Breast epithelium (tissue), 4 donors: Measurements from ENCODE around the gene ARL3. TPM values are rescaled to one million over a fixed set of nuclear protein-coding genes. Genes with fewer than 3 reads are reported as not detected.

Experiments used
- DNase-seq, 2 donors: peaks; one replicate each; pipeline ENCODE4 v3.0.0-alpha.2; 2019; ENCODE audit warnings: low spot score in 2 of 2
- H3K27ac ChIP-seq, 2 donors: fragments of 200-600 bp; sonication (generic) in 1 of 2; one replicate each; pipeline ENCODE4 v1.5.1; 2016 to 2019; ENCODE audit warnings: mild to moderate bottlenecking in 1 of 2
- H3K27me3 ChIP-seq, 2 donors: fragments of 200-600 bp; sonication (generic) in 1 of 2; one replicate each; pipeline versions ENCODE4 v1.5.1 to v1.6.0; 2017 to 2019; ENCODE audit warnings: control low read depth in 1 of 2, mild to moderate bottlenecking in 1 of 2
- H3K36me3 ChIP-seq: fragments of 200-600 bp; one replicate; pipeline ENCODE4 v1.5.1; 2019
- H3K4me1 ChIP-seq, 2 donors: fragments of 200-600 bp; sonication (generic); one replicate each; pipeline ENCODE4 v1.5.1; 2016 to 2019; ENCODE audit warnings: control low read depth in 1 of 2
- H3K4me3 ChIP-seq, 3 donors: fragments of 200-600 bp; sonication (generic); 1 replicate in 2 of 3; 2 replicates in 1 of 3; pipeline ENCODE4 v1.5.1; 2016 to 2019; ENCODE audit warnings: mild to moderate bottlenecking in 3 of 3, moderate library complexity in 2 of 3
- H3K9me3 ChIP-seq, 2 donors: fragments of 200-600 bp; sonication (generic) in 1 of 2; one replicate each; pipeline ENCODE4 v1.5.1; 2016 to 2019; ENCODE audit warnings: control low read depth in 1 of 2
- CTCF ChIP-seq, 3 donors: fragments of 450-650 bp; IDR thresholded peaks; one replicate each; pipeline ENCODE4 v1.5.1; 2016 to 2017; ENCODE audit warnings: antibody characterized with exemption in 3 of 3, mild to moderate bottlenecking in 3 of 3, moderate library complexity in 3 of 3
- POLR2A ChIP-seq: fragments of 450-650 bp; IDR thresholded peaks from one replicate; pipeline ENCODE4 v1.6.1; 2016; ENCODE audit warnings: antibody characterized with exemption, mild to moderate bottlenecking, moderate library complexity
- POLR2AphosphoS5 ChIP-seq, 3 donors: sonication (generic); formaldehyde crosslinking; IDR thresholded peaks; one replicate each; pipeline ENCODE4 v1.6.1; 2017; ENCODE audit warnings: antibody characterized with exemption in 3 of 3
- intact Hi-C: fragments of 100-400 bp; cut with DNase I; formaldehyde crosslinking; loops from one replicate; pipeline ENCODE4 v1.15.1; 2023; ENCODE audit warnings: low total_unique reads
- total RNA-seq, 3 donors: library from RNA; depleted of rRNA; stranded (reverse); fragments of >200 nt; gene quantifications; one replicate each; pipeline ENCODE4 v1.1.0, GENCODE V29; 2016

The ARL3 gene
- total RNA-seq, 3 donors from 2014 or later: 5.1 to 7.3 (median 5.9) TPM

- no peaks in the 10 kb centered on the region for H3K27me3 ChIP-seq
- DNase-seq: peak in 1 of 2 donors; percentile 45
- peaks cover 10% of the 10 kb centered on the region in 2 donors for H3K4me1 ChIP-seq
- peak overlapping the region in 1 of 3 donors; percentile 7 for H3K4me3 ChIP-seq
- TF ChIP-seq CTCF (IDR thresholded peaks at IDR 0.05) (no peak), POLR2AphosphoS5 (IDR thresholded peaks at IDR 0.05) (peak in 1 of 3 donors; percentile 4)
- H3K9me3 ChIP-seq: no peaks in the 10 kb centered on the region
- intact Hi-C loops: no loop called here
- H3K36me3 ChIP-seq: no peaks in the 10 kb centered on the region
- peak overlapping the region; percentile 84 to 98 for H3K27ac ChIP-seq
These were observed 86.9 kb downstream of the ARL3 start for GRCh38 chr10:102627291-102627735.

- intact Hi-C loops: no loop called here
- Histone ChIP-seq H3K27me3 (no peaks in the 10 kb centered on the region), H3K27ac (peak overlapping the region; percentile 82 to 84), H3K9me3 (no peaks in the 10 kb centered on the region), H3K4me1 (peaks cover 16 to 18% of the 10 kb centered on the region in 2 donors), H3K4me3 (no peak overlapping the region), H3K36me3 (no peaks in the 10 kb centered on the region)
- no peak for DNase-seq
- TF ChIP-seq POLR2AphosphoS5 (IDR thresholded peaks at IDR 0.05): no peak
- TF ChIP-seq POLR2A: no peak
- no peak for TF ChIP-seq CTCF (IDR thresholded peaks at IDR 0.05)
These were observed 88.0 kb downstream of the ARL3 start for GRCh38 chr10:102626026-102626685.

GRCh38 chr10:102624751-102625645 is 89.2 kb downstream of the ARL3 start:
- H3K27ac ChIP-seq: peak overlapping the region; percentile 29 to 62
- intact Hi-C loops: no loop called here

GRCh38 chr10:102624094-102624493 is 90.1 kb downstream of the ARL3 start:
- no peaks in the 10 kb centered on the region for H3K36me3 ChIP-seq
- DNase-seq: no peak
- H3K27ac ChIP-seq: peak overlapping the region in 1 of 2 donors; percentile 54
- TF ChIP-seq POLR2AphosphoS5 (IDR thresholded peaks at IDR 0.05) (no peak), CTCF (IDR thresholded peaks at IDR 0.05) (no peak), POLR2A (no peak)
- H3K27me3 ChIP-seq: no peaks in the 10 kb centered on the region
- no peaks in the 10 kb centered on the region for H3K9me3 ChIP-seq
- intact Hi-C loops: no loop called here
- H3K4me3 ChIP-seq: no peak overlapping the region
- H3K4me1 ChIP-seq: peaks cover 16 to 27% of the 10 kb centered on the region in 2 donors

More at GRCh38 chr10:102624751-102625645, 89.2 kb downstream of the ARL3 start:
- H3K4me3 ChIP-seq: no peak overlapping the region
- H3K4me1 ChIP-seq: peaks cover 16 to 27% of the 10 kb centered on the region in 2 donors
- no peaks in the 10 kb centered on the region for H3K27me3 ChIP-seq
- no peaks in the 10 kb centered on the region for H3K9me3 ChIP-seq
- H3K36me3 ChIP-seq: no peaks in the 10 kb centered on the region
- no peak for TF ChIP-seq CTCF (IDR thresholded peaks at IDR 0.05)
- no peak for TF ChIP-seq POLR2AphosphoS5 (IDR thresholded peaks at IDR 0.05)
- no peak for TF ChIP-seq POLR2A
- no peak for DNase-seq

Other genes starting within 250 kb of the ARL3 start
- 100 to 1,000 TPM in 1 of 3 donors, 10 to 100 TPM in 2; 84.9 to 110 (median 92.5) TPM for gene ACTR1A, start 211.7 kb downstream of the ARL3 start, total RNA-seq
- gene SUFU, start 210.4 kb downstream of the ARL3 start, total RNA-seq: 1 to 10 TPM; 6.2 to 9.1 (median 8.6) TPM
- 100 to 1,000 TPM in 1 of 3 donors, 10 to 100 TPM in 2; 74.6 to 128 (median 88.8) TPM for gene TRIM8, start 69.9 kb downstream of the ARL3 start, total RNA-seq
- gene SFXN2, start 239 bp upstream of the ARL3 start, total RNA-seq: 10 to 100 TPM in 1 of 3 donors, 1 to 10 TPM in 2; 3.8 to 10.4 (median 4.9) TPM
- gene WBP1L, start 29.6 kb upstream of the ARL3 start, total RNA-seq: 100 to 1,000 TPM; 114 to 174 (median 143) TPM
- not detected for gene CYP17A1, start 123.0 kb upstream of the ARL3 start, total RNA-seq
- 10 to 100 TPM; 44.8 to 73.5 (median 61.0) TPM for gene BORCS7, start 139.9 kb upstream of the ARL3 start, total RNA-seq
- gene AS3MT, start 155.1 kb upstream of the ARL3 start, total RNA-seq: 1 to 10 TPM; 3.7 to 5.6 (median 5.2) TPM
- gene CNNM2, start 203.9 kb upstream of the ARL3 start, total RNA-seq: 1 to 10 TPM; 6.4 to 7.2 (median 6.7) TPM